NB4 (cell line): ENCODE results near the gene CRTAC1.

Experiments
- CTCF ChIP-seq: IDR thresholded peaks from one replicate; pipeline ENCODE4 v1.5.1; 2012; ENCODE audit warnings: low read depth, low read length
- MAX ChIP-seq: IDR thresholded peaks from 2 replicates; pipeline ENCODE4 v1.6.1; 2011; ENCODE audit warnings: low read depth, low read length
- POLR2A ChIP-seq: IDR thresholded peaks from 2 replicates; pipeline ENCODE4 v1.6.1; 2011; ENCODE audit warnings: mild to moderate bottlenecking; ENCODE audit not compliant: insufficient read length; ENCODE audit errors: extremely low read depth

- no peak for TF ChIP-seq CTCF
- TF ChIP-seq POLR2A: no peak
- no peak for TF ChIP-seq MAX
Observed at GRCh38 chr10:97922022-97922758, 108.2 kb downstream of the CRTAC1 start.
